NCI-H510A treated with DMSO at 0.1 percent for 48 hours (cell line): ENCODE results near the gene SPAG9.

Experiments
- DNase-seq: peaks from one replicate; lab custom pipeline; 2025; lab: John Stamatoyannopoulos, UW

The SPAG9 gene

GRCh38 chr17:50917418-50917743 lies 203.3 kb downstream of the SPAG9 start:
- no peak for DNase-seq

- DNase-seq = no peak
Observed at GRCh38 chr17:50916708-50917417, 203.8 kb downstream of the SPAG9 start.

- no peak for DNase-seq
Observed at GRCh38 chr17:50916026-50916707, 204.5 kb downstream of the SPAG9 start.

- DNase-seq = no peak
Observed at GRCh38 chr17:50914505-50915063, 206.1 kb downstream of the SPAG9 start.

GRCh38 chr17:50913120-50913519 lies 207.5 kb downstream of the SPAG9 start:
- no peak for DNase-seq
